Effector memory CD8-positive, alpha-beta T cell (primary cell): ENCODE measurements around the gene LDLRAD2.
"Not testable (repeated sequence)": the region's sequence is repeated elsewhere in the genome, so short reads cannot be mapped to it uniquely, and the experiment has no call there.

Source experiments
- ATAC-seq: fragments of 150-1000 bp; cut with Tn5 transposase; replicated peaks from 2 replicates; pipeline ENCODE4 v1.10.0; 2021; ENCODE audit warnings: mild to moderate bottlenecking, moderate library complexity
- DNase-seq, 3 experiments: peaks; one replicate each; pipeline ENCODE4 v3.0.0; 2021
- H3K27ac Mint-ChIP-seq, 2 donors: one replicate each; pipeline ENCODE4 v1.8.0; 2022; ENCODE audit warnings: mild to moderate bottlenecking in 2 of 2, mixed read lengths in 2 of 2, moderate library complexity in 2 of 2
- H3K27me3 Mint-ChIP-seq, 2 donors: one replicate each; pipeline ENCODE4 v1.8.0; 2022; ENCODE audit warnings: mixed read lengths in 2 of 2
- H3K36me3 Mint-ChIP-seq: one replicate; pipeline ENCODE4 v1.8.0; 2022; ENCODE audit warnings: mild to moderate bottlenecking, moderate library complexity, mixed read lengths; ENCODE audit not compliant: insufficient read depth
- H3K4me1 Mint-ChIP-seq, 2 donors: one replicate each; pipeline ENCODE4 v1.8.0; 2022; ENCODE audit warnings: low read depth in 2 of 2, mixed read lengths in 2 of 2
- H3K4me3 Mint-ChIP-seq, 2 donors: one replicate each; pipeline ENCODE4 v1.8.0; 2022; ENCODE audit warnings: mild to moderate bottlenecking in 2 of 2, mixed read lengths in 2 of 2, moderate library complexity in 2 of 2
- H3K9me3 Mint-ChIP-seq, 2 donors: one replicate each; pipeline ENCODE4 v1.8.0; 2022; ENCODE audit warnings: mixed read lengths in 2 of 2

Gene LDLRAD2

GRCh38 chr1:21822349-21822748 is 10.3 kb downstream of the LDLRAD2 start:
- Mint-ChIP-seq H3K36me3 (no peaks in the 10 kb centered on the region), H3K4me1 (peaks cover 0 to 3% of the 10 kb centered on the region in 2 donors), H3K27me3 (peaks cover 0 to 19% of the 10 kb centered on the region in 2 donors), H3K27ac (no peak overlapping the region), H3K9me3 (no peaks in the 10 kb centered on the region), H3K4me3 (no peak overlapping the region)
- DNase-seq (no peak), ATAC-seq (no peak)

GRCh38 chr1:21823206-21823979 is 11.3 kb downstream of the LDLRAD2 start:
- peaks cover 0 to 29% of the 10 kb centered on the region in 2 donors for H3K27me3 Mint-ChIP-seq
- H3K4me1 Mint-ChIP-seq, result peaks cover 0 to 3% of the 10 kb centered on the region in 2 donors
- no peaks in the 10 kb centered on the region for H3K36me3 Mint-ChIP-seq
- DNase-seq, result no peak
- H3K27ac Mint-ChIP-seq, result peak overlapping the region in 1 of 2 donors; percentile 58
- ATAC-seq, result no peak
- no peaks in the 10 kb centered on the region for H3K9me3 Mint-ChIP-seq
- H3K4me3 Mint-ChIP-seq, result no peak overlapping the region

- Mint-ChIP-seq H3K27me3 (peaks cover 0 to 33% of the 10 kb centered on the region in 2 donors), H3K4me1 (peaks cover 0 to 1% of the 10 kb centered on the region in 2 donors), H3K27ac (peak overlapping the region in 1 of 2 donors; percentile 58), H3K36me3 (no peaks in the 10 kb centered on the region), H3K4me3 (no peak overlapping the region), H3K9me3 (no peaks in the 10 kb centered on the region)
- ATAC-seq, result no peak
- DNase-seq, result no peak
Observed at GRCh38 chr1:21823980-21824702, 12.1 kb downstream of the LDLRAD2 start.

GRCh38 chr1:21824926-21825325 is 12.9 kb downstream of the LDLRAD2 start:
- ATAC-seq (no peak), DNase-seq (no peak)
- no peaks in the 10 kb centered on the region for H3K36me3 Mint-ChIP-seq
- no peak overlapping the region for H3K27ac Mint-ChIP-seq
- H3K9me3 Mint-ChIP-seq, result no peaks in the 10 kb centered on the region
- peaks cover 0 to 33% of the 10 kb centered on the region in 2 donors for H3K27me3 Mint-ChIP-seq
- peaks cover 0 to 1% of the 10 kb centered on the region in 2 donors for H3K4me1 Mint-ChIP-seq
- no peak overlapping the region for H3K4me3 Mint-ChIP-seq

GRCh38 chr1:21825393-21825792 is 13.3 kb downstream of the LDLRAD2 start:
- Mint-ChIP-seq H3K4me1 (peaks cover 0 to 1% of the 10 kb centered on the region in 2 donors), H3K9me3 (no peaks in the 10 kb centered on the region), H3K36me3 (no peaks in the 10 kb centered on the region), H3K27ac (no peak overlapping the region), H3K4me3 (no peak overlapping the region), H3K27me3 (peaks cover 0 to 33% of the 10 kb centered on the region in 2 donors)
- DNase-seq, result no peak
- ATAC-seq, result no peak

GRCh38 chr1:21826694-21827093 is 14.6 kb downstream of the LDLRAD2 start:
- DNase-seq, H3K4me1 Mint-ChIP-seq, H3K4me3 Mint-ChIP-seq, H3K36me3 Mint-ChIP-seq, H3K9me3 Mint-ChIP-seq, H3K27ac Mint-ChIP-seq, ATAC-seq: not testable (repeated sequence)
- H3K27me3 Mint-ChIP-seq, result peaks cover 0 to 31% of the 10 kb centered on the region in 2 donors

- Mint-ChIP-seq H3K9me3 (no peaks in the 10 kb centered on the region), H3K4me3 (no peak overlapping the region), H3K27ac (no peak overlapping the region), H3K27me3 (peaks cover 0 to 26% of the 10 kb centered on the region in 2 donors), H3K4me1 (peaks cover 0 to 1% of the 10 kb centered on the region in 2 donors), H3K36me3 (no peaks in the 10 kb centered on the region)
- ATAC-seq (no peak), DNase-seq (no peak)
Observed at GRCh38 chr1:21827141-21827679, 15.1 kb downstream of the LDLRAD2 start.

GRCh38 chr1:21828075-21828474 is 16.0 kb downstream of the LDLRAD2 start:
- DNase-seq (no peak), ATAC-seq (no peak)
- no peak overlapping the region for H3K4me3 Mint-ChIP-seq
- H3K9me3 Mint-ChIP-seq, result peaks cover 0 to 3% of the 10 kb centered on the region in 2 donors
- H3K36me3 Mint-ChIP-seq, result no peaks in the 10 kb centered on the region
- H3K27ac Mint-ChIP-seq, result no peak overlapping the region
- H3K27me3 Mint-ChIP-seq, result peaks cover 0 to 25% of the 10 kb centered on the region in 2 donors
- H3K4me1 Mint-ChIP-seq, result peaks cover 0 to 1% of the 10 kb centered on the region in 2 donors

- no peak overlapping the region for H3K4me3 Mint-ChIP-seq
Observed at GRCh38 chr1:21828506-21829210, 16.6 kb downstream of the LDLRAD2 start.

GRCh38 chr1:21829294-21829693 is 17.2 kb downstream of the LDLRAD2 start:
- Mint-ChIP-seq H3K9me3 (peaks cover 0 to 4% of the 10 kb centered on the region in 2 donors), H3K4me1 (no peaks in the 10 kb centered on the region), H3K36me3 (no peaks in the 10 kb centered on the region), H3K27me3 (peaks cover 0 to 16% of the 10 kb centered on the region in 2 donors), H3K4me3 (no peak overlapping the region), H3K27ac (no peak overlapping the region)
- no peak for DNase-seq
- no peak for ATAC-seq

More at GRCh38 chr1:21828506-21829210, 16.6 kb downstream of the LDLRAD2 start:
- peaks cover 0 to 21% of the 10 kb centered on the region in 2 donors for H3K27me3 Mint-ChIP-seq
- ATAC-seq, result no peak
- peaks cover 0 to under 1% of the 10 kb centered on the region in 2 donors for H3K4me1 Mint-ChIP-seq
- DNase-seq, result no peak
- no peak overlapping the region for H3K27ac Mint-ChIP-seq
- peaks cover 0 to 3% of the 10 kb centered on the region in 2 donors for H3K9me3 Mint-ChIP-seq
- no peaks in the 10 kb centered on the region for H3K36me3 Mint-ChIP-seq

GRCh38 chr1:21830792-21831453 is 18.9 kb downstream of the LDLRAD2 start:
- Mint-ChIP-seq H3K9me3 (peaks cover 0 to 5% of the 10 kb centered on the region in 2 donors), H3K27me3 (peaks cover 0 to 16% of the 10 kb centered on the region in 2 donors), H3K4me3 (no peak overlapping the region), H3K36me3 (no peaks in the 10 kb centered on the region), H3K27ac (no peak overlapping the region), H3K4me1 (no peaks in the 10 kb centered on the region)
- ATAC-seq (no peak), DNase-seq (no peak)

GRCh38 chr1:21831454-21831970 is 19.4 kb downstream of the LDLRAD2 start:
- Mint-ChIP-seq H3K4me1 (no peaks in the 10 kb centered on the region), H3K4me3 (no peak overlapping the region), H3K9me3 (peaks cover 0 to 5% of the 10 kb centered on the region in 2 donors), H3K36me3 (no peaks in the 10 kb centered on the region), H3K27ac (no peak overlapping the region), H3K27me3 (peaks cover 0 to 16% of the 10 kb centered on the region in 2 donors)
- DNase-seq, result no peak
- ATAC-seq, result no peak
